K562 (cell line): Measurements from ENCODE around the gene RPL18A.

Experiments used
- TOE1 ChIP-seq, 2 experiments: fragments of 450-650 bp in 1 of 2; sonication (generic) in 1 of 2; formaldehyde crosslinking in 1 of 2; IDR thresholded peaks; 2 replicates each; pipeline versions ENCODE4 v1.7.1 to v1.8.0; 2016 to 2022; ENCODE audit warnings: borderline replicate concordance in 2 of 2, mild to moderate bottlenecking in 2 of 2, antibody characterized with exemption in 1 of 2, inconsistent platforms in 1 of 2, low read depth in 1 of 2, missing genetic modification reagents in 1 of 2, moderate library complexity in 1 of 2
- ZNF217 ChIP-seq: sonication (generic); formaldehyde crosslinking; IDR thresholded peaks from 2 replicates; pipeline ENCODE4 v1.8.0; 2022; ENCODE audit warnings: mild to moderate bottlenecking, missing genetic modification reagents
- TF ChIP-seq, protein P1 (sequence below), 3 experiments: IDR thresholded peaks in 2 of 3; conservative IDR thresholded peaks in 1 of 3; 2 replicates each; pipeline ENCODE4 v1.5.1; 2011 to 2012; ENCODE audit warnings: low read length in 3 of 3, mild to moderate bottlenecking in 3 of 3, control low read depth in 2 of 3, improper control_type of control experiment in 1 of 3, inconsistent platforms in 1 of 3, low read depth in 1 of 3, mixed read lengths in 1 of 3, moderate library complexity in 1 of 3; ENCODE audit not compliant: insufficient read depth in 2 of 3

DNA sequence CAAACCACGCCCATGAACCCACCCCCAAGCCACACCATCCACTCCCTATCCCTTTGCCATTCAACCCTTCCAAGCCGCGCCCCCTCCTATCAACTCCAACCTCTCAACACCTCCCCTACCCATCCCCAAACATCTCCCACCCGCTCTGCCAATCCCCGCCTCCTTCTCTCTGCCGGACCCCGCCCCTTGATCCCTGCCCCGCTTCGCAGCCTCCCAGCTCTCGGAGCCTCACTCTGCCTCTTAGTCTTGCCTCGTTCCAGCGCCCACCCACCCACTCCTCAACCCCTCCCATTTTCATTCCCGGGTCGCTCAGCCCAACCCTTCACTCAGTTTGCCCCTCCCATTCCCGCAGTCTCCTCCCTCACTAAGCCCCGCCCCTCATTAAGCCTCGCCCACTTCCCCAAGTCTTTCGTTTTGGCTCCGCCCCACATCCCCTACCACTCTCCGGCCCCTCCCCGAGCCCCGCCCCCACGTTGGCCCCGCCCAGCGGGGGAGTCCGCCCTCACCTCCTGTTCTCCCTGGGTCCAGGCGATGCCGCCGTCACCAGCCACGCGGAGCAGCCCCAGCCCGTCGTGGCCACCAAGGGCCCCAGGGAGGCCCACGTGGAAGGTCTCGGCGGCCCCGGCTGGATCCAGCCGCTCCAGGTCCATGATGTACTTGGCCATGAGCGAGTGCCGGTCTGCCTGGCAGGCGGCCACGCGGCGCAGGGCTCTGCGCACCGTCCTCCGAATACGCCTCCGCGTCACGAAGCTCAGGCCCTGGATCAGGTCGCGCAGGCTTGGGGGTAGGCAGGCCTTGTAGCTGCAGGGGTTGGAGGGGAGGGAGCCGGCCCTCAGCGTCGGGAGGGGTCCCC, 17.7 kb upstream of the RPL18A start:
- no peak for TF ChIP-seq ZNF217 (CRISPR knock-in tag)
- TF ChIP-seq, protein P1, sequence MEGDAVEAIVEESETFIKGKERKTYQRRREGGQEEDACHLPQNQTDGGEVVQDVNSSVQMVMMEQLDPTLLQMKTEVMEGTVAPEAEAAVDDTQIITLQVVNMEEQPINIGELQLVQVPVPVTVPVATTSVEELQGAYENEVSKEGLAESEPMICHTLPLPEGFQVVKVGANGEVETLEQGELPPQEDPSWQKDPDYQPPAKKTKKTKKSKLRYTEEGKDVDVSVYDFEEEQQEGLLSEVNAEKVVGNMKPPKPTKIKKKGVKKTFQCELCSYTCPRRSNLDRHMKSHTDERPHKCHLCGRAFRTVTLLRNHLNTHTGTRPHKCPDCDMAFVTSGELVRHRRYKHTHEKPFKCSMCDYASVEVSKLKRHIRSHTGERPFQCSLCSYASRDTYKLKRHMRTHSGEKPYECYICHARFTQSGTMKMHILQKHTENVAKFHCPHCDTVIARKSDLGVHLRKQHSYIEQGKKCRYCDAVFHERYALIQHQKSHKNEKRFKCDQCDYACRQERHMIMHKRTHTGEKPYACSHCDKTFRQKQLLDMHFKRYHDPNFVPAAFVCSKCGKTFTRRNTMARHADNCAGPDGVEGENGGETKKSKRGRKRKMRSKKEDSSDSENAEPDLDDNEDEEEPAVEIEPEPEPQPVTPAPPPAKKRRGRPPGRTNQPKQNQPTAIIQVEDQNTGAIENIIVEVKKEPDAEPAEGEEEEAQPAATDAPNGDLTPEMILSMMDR (IDR thresholded peaks at IDR 0.05 in 2 of 3, conservative IDR thresholded peaks at IDR 0.05 in 1 of 3; ENCODE audit: insufficient read depth in 2 of 3, low read depth in 1 of 3, low read length in 3 of 3), result no peak
- no peak for TF ChIP-seq TOE1 (IDR thresholded peaks at IDR 0.05; ENCODE audit: borderline replicate concordance)
- TF ChIP-seq TOE1 (CRISPR knock-in tag; IDR thresholded peaks at IDR 0.05; ENCODE audit: borderline replicate concordance, low read depth), result no peak
